H9 (cell line): Measurements from ENCODE around the gene PLA2G2F. TPM values are rescaled to one million over a fixed set of nuclear protein-coding genes. Genes with fewer than 3 reads are reported as not detected.

Experiments used
- DNase-seq: peaks from one replicate; pipeline ENCODE4 v3.0.0-alpha.2; 2017
- H2AFZ ChIP-seq: one replicate; pipeline ENCODE4 v1.6.1; 2013; ENCODE audit warnings: mild to moderate bottlenecking, low read length, control low read depth, moderate library complexity
- H2AK5ac ChIP-seq: 2 replicates; pipeline ENCODE4 v1.6.1; 2013; ENCODE audit warnings: low read length, control low read depth, mixed read lengths; ENCODE audit not compliant: insufficient read length
- H2BK120ac ChIP-seq: one replicate; pipeline ENCODE4 v1.6.1; 2013; ENCODE audit warnings: low read depth, mild to moderate bottlenecking, low read length, control low read depth, inconsistent platforms; ENCODE audit not compliant: poor library complexity, severe bottlenecking
- H2BK12ac ChIP-seq: 2 replicates; pipeline ENCODE4 v1.6.1; 2013; ENCODE audit warnings: low read length, control low read depth, mixed read lengths, low read depth; ENCODE audit not compliant: insufficient read length
- H2BK15ac ChIP-seq: 2 replicates; pipeline ENCODE4 v1.6.1; 2013; ENCODE audit warnings: low read depth, low read length, control low read depth
- H2BK20ac ChIP-seq: one replicate; pipeline ENCODE4 v1.6.1; 2013; ENCODE audit warnings: low read depth, mild to moderate bottlenecking, low read length, control low read depth, inconsistent platforms; ENCODE audit not compliant: poor library complexity, severe bottlenecking
- H2BK5ac ChIP-seq: 2 replicates; pipeline ENCODE4 v1.6.1; 2013; ENCODE audit warnings: low read length, control low read depth, mixed read lengths; ENCODE audit not compliant: insufficient read length
- H3K14ac ChIP-seq: 2 replicates; pipeline ENCODE4 v1.6.1; 2013; ENCODE audit warnings: low read length, control low read depth; ENCODE audit not compliant: insufficient read depth
- H3K18ac ChIP-seq: 2 replicates; pipeline ENCODE4 v1.6.1; 2013; ENCODE audit warnings: low read depth, mild to moderate bottlenecking, mixed read lengths, low read length, control low read depth; ENCODE audit not compliant: insufficient read length
- H3K23ac ChIP-seq: 2 replicates; pipeline ENCODE4 v1.6.1; 2013; ENCODE audit warnings: low read length, control low read depth, mixed read lengths, low read depth; ENCODE audit not compliant: insufficient read length
- H3K23me2 ChIP-seq: 2 replicates; pipeline ENCODE4 v1.6.1; 2013; ENCODE audit warnings: low read depth, mild to moderate bottlenecking, mixed read lengths, low read length, control low read depth; ENCODE audit not compliant: insufficient read length, poor library complexity, severe bottlenecking
- H3K27ac ChIP-seq: 2 replicates; pipeline ENCODE4 v1.5.1; 2013; ENCODE audit warnings: low read length, control low read depth, mixed read lengths, low read depth; ENCODE audit not compliant: insufficient read length
- H3K27me3 ChIP-seq: 2 replicates; pipeline ENCODE4 v1.6.1; 2013; ENCODE audit warnings: low read length, control low read depth, inconsistent platforms; ENCODE audit not compliant: insufficient read depth
- H3K4ac ChIP-seq: 2 replicates; pipeline ENCODE4 v1.6.1; 2013; ENCODE audit warnings: low read depth, mild to moderate bottlenecking, control low read depth, inconsistent platforms, low read length, moderate library complexity
- H3K4me1 ChIP-seq: 2 replicates; pipeline ENCODE4 v1.6.1; 2013; ENCODE audit warnings: low read length, control low read depth, inconsistent platforms; ENCODE audit not compliant: insufficient read depth
- H3K4me2 ChIP-seq: 2 replicates; pipeline ENCODE4 v1.6.1; 2013; ENCODE audit warnings: low read length, control low read depth, mixed read lengths; ENCODE audit not compliant: insufficient read length, insufficient read depth
- H3K56ac ChIP-seq: 2 replicates; pipeline ENCODE4 v1.6.1; 2013; ENCODE audit warnings: low read depth, mild to moderate bottlenecking, mixed read lengths, low read length, control low read depth; ENCODE audit not compliant: insufficient read length
- H3K79me1 ChIP-seq: 2 replicates; pipeline ENCODE4 v1.6.1; 2013; ENCODE audit warnings: low read depth, mild to moderate bottlenecking, moderate library complexity, low read length, control low read depth, inconsistent platforms; ENCODE audit not compliant: insufficient read depth, poor library complexity, severe bottlenecking
- H3K79me2 ChIP-seq: 2 replicates; pipeline ENCODE4 v1.6.1; 2013; ENCODE audit warnings: low read length, control low read depth, inconsistent platforms; ENCODE audit not compliant: insufficient read depth
- H3K9ac ChIP-seq: 2 replicates; pipeline ENCODE4 v1.6.1; 2013; ENCODE audit warnings: low read length, control low read depth, mixed read lengths; ENCODE audit not compliant: insufficient read length; ENCODE audit errors: extremely low read depth
- H3K9me3 ChIP-seq: one replicate; pipeline ENCODE4 v1.6.1; 2013; ENCODE audit warnings: low read depth, low read length, inconsistent platforms; ENCODE audit not compliant: control insufficient read depth
- H3T11ph ChIP-seq: one replicate; pipeline ENCODE4 v1.6.1; 2013; ENCODE audit warnings: mild to moderate bottlenecking, low read length, control low read depth, inconsistent platforms
- H4K20me1 ChIP-seq: one replicate; pipeline ENCODE4 v1.6.1; 2013; ENCODE audit not compliant: control insufficient read depth, insufficient read length, insufficient read depth
- H4K5ac ChIP-seq: 2 replicates; pipeline ENCODE4 v1.6.1; 2013; ENCODE audit warnings: low read depth, mild to moderate bottlenecking, mixed read lengths, low read length, control low read depth; ENCODE audit not compliant: insufficient read length
- H4K8ac ChIP-seq: replicated peaks from 2 replicates; pipeline ENCODE4 v1.6.1; 2013; ENCODE audit warnings: low read length, control low read depth, mixed read lengths, low read depth; ENCODE audit not compliant: insufficient read length
- H4K91ac ChIP-seq: 2 replicates; pipeline ENCODE4 v1.6.1; 2013; ENCODE audit warnings: low read depth, mild to moderate bottlenecking, moderate library complexity, mixed read lengths, low read length, control low read depth; ENCODE audit not compliant: insufficient read length
- H3K27ac Mint-ChIP-seq, 3 experiments: 2 replicates in 2 of 3; 3 replicates in 1 of 3; pipeline ENCODE4 v1.8.0; 2020 to 2021; ENCODE audit warnings: mixed read lengths in 3 of 3, mild to moderate bottlenecking in 1 of 3, moderate library complexity in 1 of 3
- H3K27me3 Mint-ChIP-seq: 2 replicates; pipeline ENCODE4 v1.8.0; 2021; ENCODE audit warnings: low read depth, mild to moderate bottlenecking, moderate library complexity, mixed read lengths
- H3K36me3 Mint-ChIP-seq, 3 experiments: 2 replicates in 2 of 3; 3 replicates in 1 of 3; pipeline ENCODE4 v1.8.0; 2020 to 2021; ENCODE audit warnings: low read depth in 3 of 3, mixed read lengths in 3 of 3; ENCODE audit not compliant: insufficient read depth in 1 of 3
- H3K4me1 Mint-ChIP-seq, 2 experiments: 2 replicates each; pipeline ENCODE4 v1.8.0; 2020; ENCODE audit warnings: mixed read lengths in 2 of 2
- H3K4me3 Mint-ChIP-seq, 2 experiments: 2 replicates in 1 of 2; 3 replicates in 1 of 2; pipeline ENCODE4 v1.8.0; 2020 to 2021; ENCODE audit warnings: mild to moderate bottlenecking in 2 of 2, mixed read lengths in 2 of 2, moderate library complexity in 1 of 2
- H3K9me3 Mint-ChIP-seq, 2 experiments: 2 replicates in 1 of 2; 3 replicates in 1 of 2; pipeline ENCODE4 v1.8.0; 2020; ENCODE audit warnings: mild to moderate bottlenecking in 2 of 2, mixed read lengths in 2 of 2, moderate library complexity in 1 of 2
- CTCF ChIP-seq: fragments of 200-600 bp; sonication (generic); conservative IDR thresholded peaks from 3 replicates; pipeline ENCODE4 v1.8.0; 2021; ENCODE audit warnings: antibody characterized with exemption, mild to moderate bottlenecking
- total RNA-seq: library from RNA; stranded (reverse); gene quantifications from 2 replicates; pipeline ENCODE4 v1.2.1, GENCODE V29; 2021

Gene PLA2G2F
- total RNA-seq, 1 experiment from 2014 or later = not detected

- Histone ChIP-seq H3K14ac (no peak overlapping the region), H2AK5ac (no peak overlapping the region), H4K20me1 (no peaks in the 10 kb centered on the region), H3K18ac (no peak overlapping the region), H2BK120ac (no peak overlapping the region), H2BK15ac (no peak overlapping the region), H3K9me3 (no peaks in the 10 kb centered on the region), H3K79me1 (no peaks in the 10 kb centered on the region), H4K8ac (no peak overlapping the region), H2AFZ (no peak overlapping the region), H2BK5ac (no peak overlapping the region), H3K27me3 (no peaks in the 10 kb centered on the region; the same call in 1 of the 2 replicates), H3K23me2 (peaks cover 4% of the 10 kb centered on the region), H2BK12ac (no peak overlapping the region), H3K4me2 (no peak overlapping the region), H3T11ph (no peak overlapping the region), H3K27ac (no peak overlapping the region), H2BK20ac (no peak overlapping the region), H3K23ac (no peak overlapping the region), H3K56ac (no peak overlapping the region), H3K4ac (no peak overlapping the region), H4K91ac (no peak overlapping the region), H4K5ac (no peak overlapping the region), H3K79me2 (no peaks in the 10 kb centered on the region), H3K4me1 (no peaks in the 10 kb centered on the region), H3K9ac (no peak overlapping the region)
- no peak for DNase-seq
- Mint-ChIP-seq H3K36me3 (no peaks in the 10 kb centered on the region), H3K4me1 (peaks cover 6 to 16% of the 10 kb centered on the region in 2 experiments), H3K4me3 (no peak overlapping the region), H3K27me3 (peaks cover 19% of the 10 kb centered on the region), H3K9me3 (0 out of 5 replicates have a peak, but pooled peaks cover 0 to 3% of the 10 kb centered on the region in 2 experiments), H3K27ac (no peak overlapping the region; a peak in 1 of 7 replicates)
- no peak for TF ChIP-seq CTCF
Observed at GRCh38 chr1:20117236-20117635, 21.9 kb upstream of the PLA2G2F start.
